Keratinocyte (primary cell): ENCODE data around the gene HEXD. TPM values are rescaled to one million over a fixed set of nuclear protein-coding genes. Genes with fewer than 3 reads are reported as not detected.

ENCODE experiments used
- DNase-seq: peaks from one replicate; pipeline ENCODE4 v3.0.0-alpha.2; 2011; ENCODE audit warnings: low read depth, missing footprints, low spot score
- FAIRE-seq: peaks from 2 replicates; lab custom pipeline; 2011; peaks lifted over from hg19 to GRCh38; lab: Jason Lieb, UNC
- H2AFZ ChIP-seq: 2 replicates; pipeline ENCODE4 v1.6.0; 2012; ENCODE audit warnings: low read length, control low read depth, inconsistent platforms; ENCODE audit not compliant: control insufficient read depth
- H3K27ac ChIP-seq: 2 replicates; pipeline ENCODE4 v1.5.1; 2011; ENCODE audit warnings: low read length; ENCODE audit not compliant: control insufficient read depth, insufficient read depth
- H3K27me3 ChIP-seq: 3 replicates; pipeline ENCODE4 v1.6.0; 2011; ENCODE audit warnings: low read length; ENCODE audit not compliant: control insufficient read depth, insufficient read depth; ENCODE audit errors: extremely low read depth
- H3K36me3 ChIP-seq, 2 experiments: 2 replicates in 1 of 2; 3 replicates in 1 of 2; pipeline ENCODE4 v1.5.1; 2011; ENCODE audit warnings: low read length in 2 of 2, mild to moderate bottlenecking in 1 of 2; ENCODE audit not compliant: control insufficient read depth in 2 of 2, insufficient read depth in 2 of 2; ENCODE audit errors: extremely low read depth in 1 of 2
- H3K4me1 ChIP-seq: 3 replicates; pipeline ENCODE4 v1.5.1; 2011; ENCODE audit warnings: low read length; ENCODE audit not compliant: control insufficient read depth, insufficient read depth; ENCODE audit errors: extremely low read depth
- H3K4me2 ChIP-seq: 3 replicates; pipeline ENCODE4 v1.6.0; 2011; ENCODE audit warnings: low read depth, low read length; ENCODE audit not compliant: control insufficient read depth, insufficient read depth; ENCODE audit errors: extremely low read depth
- H3K4me3 ChIP-seq, 3 experiments: fragments of 200-600 bp in 1 of 3; sonication (generic) in 1 of 3; 2 replicates in 2 of 3; 3 replicates in 1 of 3; pipeline ENCODE4 v1.5.1; 2011 to 2016; ENCODE audit warnings: low read length in 3 of 3, mild to moderate bottlenecking in 3 of 3, control low read depth in 2 of 3, inconsistent platforms in 1 of 3, low read depth in 1 of 3, mixed read lengths in 1 of 3, mixed run types in 1 of 3, moderate library complexity in 1 of 3; ENCODE audit not compliant: control insufficient read depth in 2 of 3, insufficient read depth in 2 of 3; ENCODE audit errors: extremely low read depth in 1 of 3
- H3K79me2 ChIP-seq: 2 replicates; pipeline ENCODE4 v1.6.0; 2012; ENCODE audit warnings: low read length; ENCODE audit not compliant: control insufficient read depth, insufficient read depth
- H3K9ac ChIP-seq: 3 replicates; pipeline ENCODE4 v1.6.0; 2011; ENCODE audit warnings: low read length; ENCODE audit not compliant: control insufficient read depth, insufficient read depth; ENCODE audit errors: extremely low read depth
- H3K9me1 ChIP-seq: 3 replicates; pipeline ENCODE4 v1.6.0; 2011; ENCODE audit warnings: low read length; ENCODE audit not compliant: control insufficient read depth, insufficient read depth; ENCODE audit errors: extremely low read depth
- H3K9me3 ChIP-seq: 2 replicates; pipeline ENCODE4 v1.5.1; 2012; ENCODE audit warnings: low read depth, low read length; ENCODE audit not compliant: control insufficient read depth
- H4K20me1 ChIP-seq: 3 replicates; pipeline ENCODE4 v1.6.0; 2011; ENCODE audit warnings: low read length; ENCODE audit not compliant: control insufficient read depth, insufficient read depth; ENCODE audit errors: extremely low read depth
- CTCF ChIP-seq, 3 experiments: IDR thresholded peaks in 1 of 3; conservative IDR thresholded peaks in 1 of 3; optimal IDR thresholded peaks in 1 of 3; 2 replicates in 2 of 3; 3 replicates in 1 of 3; pipeline versions ENCODE3 to v1.5.1; 2011; ENCODE audit warnings: low read length in 3 of 3, mild to moderate bottlenecking in 3 of 3, moderate library complexity in 2 of 3, control low read depth in 1 of 3, inconsistent platforms in 1 of 3; ENCODE audit not compliant: insufficient read depth in 2 of 3; ENCODE audit errors: extremely low read depth in 1 of 3
- EZH2 ChIP-seq: IDR thresholded peaks from one replicate; pipeline ENCODE4 v1.6.1; 2012; ENCODE audit warnings: inconsistent platforms, mild to moderate bottlenecking, low read length, moderate library complexity
- dilution Hi-C: fragments of 300-500 bp; cut with MboI; formaldehyde crosslinking; loops from one replicate; pipeline ENCODE4 v1.7.0; 2020; ENCODE audit warnings: low sequenced_read_pairs; ENCODE audit not compliant: extremely low pct_ligation_motif_present
- polyA plus RNA-seq, 5 experiments: library from polyadenylated mRNA; depleted of rRNA in 3 of 5; stranded (reverse) in 3 of 5; stranded (forward) in 1 of 5; unstranded in 1 of 5; fragments of >200 nt; gene quantifications; 1 replicate in 1 of 5; 2 replicates in 3 of 5; 3 replicates in 1 of 5; pipeline versions ENCODE4 v1.2.1 to v1.2.3, GENCODE V29; 2011 to 2012; ENCODE audit warnings: missing spikeins in 2 of 5, low read depth in 1 of 5, low replicate concordance in 1 of 5

The HEXD gene
- polyA plus RNA-seq, 1 donor (not counting 4 experiments of a cell fraction or from before 2014, with no cell fraction given): 5.6 TPM

- Histone ChIP-seq H2AFZ (no peak overlapping the region), H3K4me3 (no peak overlapping the region), H3K36me3 (peaks cover 4 to 8% of the 10 kb centered on the region in 2 experiments), H3K27ac (no peak overlapping the region), H3K9me3 (no peaks in the 10 kb centered on the region), H3K9ac (no peak overlapping the region), H4K20me1 (no peaks in the 10 kb centered on the region), H3K4me2 (no peak overlapping the region), H3K27me3 (no peaks in the 10 kb centered on the region), H3K4me1 (no peaks in the 10 kb centered on the region), H3K9me1 (no peaks in the 10 kb centered on the region), H3K79me2 (no peaks in the 10 kb centered on the region)
- DNase-seq (no peak), FAIRE-seq (no peak)
- dilution Hi-C loops: loop anchor here (10.0 kb wide), 1 partner anchor 94 kb away; no protein-coding TSS in a partner anchor
- no peak for TF ChIP-seq CTCF (optimal IDR thresholded peaks at IDR 0.05 in 1 of 3, IDR thresholded peaks at IDR 0.05 in 1 of 3, conservative IDR thresholded peaks at IDR 0.05 in 1 of 3; ENCODE audit: extremely low read depth in 1 of 3, insufficient read depth in 2 of 3, low read length in 3 of 3)
- TF ChIP-seq EZH2: no peak
These were observed 20.4 kb downstream of the HEXD start for GRCh38 chr17:82438401-82439193.

- Histone ChIP-seq H3K36me3 (peaks cover 5 to 10% of the 10 kb centered on the region in 2 experiments), H3K9me1 (no peaks in the 10 kb centered on the region), H3K4me2 (no peak overlapping the region), H3K4me3 (no peak overlapping the region), H3K27me3 (no peaks in the 10 kb centered on the region), H4K20me1 (no peaks in the 10 kb centered on the region), H3K9ac (no peak overlapping the region), H2AFZ (no peak overlapping the region), H3K9me3 (no peaks in the 10 kb centered on the region), H3K79me2 (no peaks in the 10 kb centered on the region), H3K27ac (no peak overlapping the region), H3K4me1 (no peaks in the 10 kb centered on the region)
- FAIRE-seq: no peak
- TF ChIP-seq EZH2: no peak
- no peak for TF ChIP-seq CTCF (optimal IDR thresholded peaks at IDR 0.05 in 1 of 3, IDR thresholded peaks at IDR 0.05 in 1 of 3, conservative IDR thresholded peaks at IDR 0.05 in 1 of 3; ENCODE audit: extremely low read depth in 1 of 3, insufficient read depth in 2 of 3, low read length in 3 of 3)
- no peak for DNase-seq
- dilution Hi-C loops: loop anchor here (10.0 kb wide), 1 partner anchor 95 kb away; no protein-coding TSS in a partner anchor
These were observed 21.2 kb downstream of the HEXD start for GRCh38 chr17:82439194-82439828.
